Stimulated activated CD8-positive, alpha-beta memory T cell treated with anti-CD3 and anti-CD28 coated beads, Interleukin-4, amount 100 ng/mL, for 4 hours (primary cell): ENCODE measurements around the gene PPARA.

ENCODE experiments used
- DNase-seq, 2 donors: peaks; one replicate each; pipeline ENCODE4 v3.0.0-alpha.2; 2020; ENCODE audit warnings: low read depth in 2 of 2, low spot score in 1 of 2

PPARA gene

GRCh38 chr22:46202897-46203600 is 52.7 kb downstream of the PPARA start:
- no peak for DNase-seq

GRCh38 chr22:46203601-46203980 is 53.3 kb downstream of the PPARA start:
- no peak for DNase-seq

GRCh38 chr22:46209262-46209661 is 58.9 kb downstream of the PPARA start:
- DNase-seq, result no peak

GRCh38 chr22:46212195-46212594 is 61.9 kb downstream of the PPARA start:
- DNase-seq, result no peak

GRCh38 chr22:46213052-46213451 is 62.7 kb downstream of the PPARA start:
- no peak for DNase-seq

- no peak for DNase-seq
These were observed 63.8 kb downstream of the PPARA start for GRCh38 chr22:46214149-46214548.

GRCh38 chr22:46214616-46215015 is 64.3 kb downstream of the PPARA start:
- no peak for DNase-seq

GRCh38 chr22:46219636-46220035 is 69.3 kb downstream of the PPARA start:
- DNase-seq, result no peak

GRCh38 chr22:46220921-46221320 is 70.6 kb downstream of the PPARA start:
- DNase-seq, result no peak

- DNase-seq, result no peak
These were observed 73.9 kb downstream of the PPARA start for GRCh38 chr22:46224044-46224897.

- no peak for DNase-seq
These were observed 74.6 kb downstream of the PPARA start for GRCh38 chr22:46224898-46225290.

GRCh38 chr22:46225631-46226030 is 75.3 kb downstream of the PPARA start:
- DNase-seq, result no peak

- no peak for DNase-seq
These were observed 76.3 kb downstream of the PPARA start for GRCh38 chr22:46226577-46226976.

- no peak for DNase-seq
These were observed 79.4 kb downstream of the PPARA start for GRCh38 chr22:46229701-46230100.

GRCh38 chr22:46230262-46230901 is 80.1 kb downstream of the PPARA start:
- no peak for DNase-seq

GRCh38 chr22:46233231-46233630 is 82.9 kb downstream of the PPARA start:
- DNase-seq, result no peak

GRCh38 chr22:46234969-46235368 is 84.6 kb downstream of the PPARA start:
- DNase-seq, result no peak

- DNase-seq, result no peak
These were observed 87.3 kb downstream of the PPARA start for GRCh38 chr22:46237453-46238124.

GRCh38 chr22:46238541-46238940 is 88.2 kb downstream of the PPARA start:
- DNase-seq, result no peak

- no peak for DNase-seq
These were observed 89.1 kb downstream of the PPARA start for GRCh38 chr22:46239261-46240048.

- no peak for DNase-seq
These were observed 89.7 kb downstream of the PPARA start for GRCh38 chr22:46240073-46240472.
